ENCODE results near the gene CCDC195.

DNA sequence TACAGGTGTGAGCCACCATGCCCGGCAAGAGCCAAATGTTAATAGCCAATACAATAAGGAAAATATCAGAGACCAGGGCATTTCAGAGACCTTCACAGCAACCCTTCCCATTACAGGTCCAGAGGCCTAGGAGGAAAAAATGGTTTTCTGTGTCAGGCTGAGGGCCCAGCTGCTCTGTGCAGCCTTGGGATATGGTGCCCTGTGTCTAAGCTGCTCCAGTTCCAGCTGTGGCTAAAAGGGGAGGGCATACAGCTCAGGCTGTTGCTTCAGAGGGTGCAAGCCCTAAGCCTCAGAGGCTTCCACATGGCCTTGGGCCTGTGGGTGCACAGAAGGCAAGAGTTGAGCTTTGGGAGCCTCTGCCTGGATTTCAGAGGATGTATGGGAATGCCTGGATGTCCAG is 20.1 kb upstream of the CCDC195 start:
- TF ChIP-seq, protein P1, sequence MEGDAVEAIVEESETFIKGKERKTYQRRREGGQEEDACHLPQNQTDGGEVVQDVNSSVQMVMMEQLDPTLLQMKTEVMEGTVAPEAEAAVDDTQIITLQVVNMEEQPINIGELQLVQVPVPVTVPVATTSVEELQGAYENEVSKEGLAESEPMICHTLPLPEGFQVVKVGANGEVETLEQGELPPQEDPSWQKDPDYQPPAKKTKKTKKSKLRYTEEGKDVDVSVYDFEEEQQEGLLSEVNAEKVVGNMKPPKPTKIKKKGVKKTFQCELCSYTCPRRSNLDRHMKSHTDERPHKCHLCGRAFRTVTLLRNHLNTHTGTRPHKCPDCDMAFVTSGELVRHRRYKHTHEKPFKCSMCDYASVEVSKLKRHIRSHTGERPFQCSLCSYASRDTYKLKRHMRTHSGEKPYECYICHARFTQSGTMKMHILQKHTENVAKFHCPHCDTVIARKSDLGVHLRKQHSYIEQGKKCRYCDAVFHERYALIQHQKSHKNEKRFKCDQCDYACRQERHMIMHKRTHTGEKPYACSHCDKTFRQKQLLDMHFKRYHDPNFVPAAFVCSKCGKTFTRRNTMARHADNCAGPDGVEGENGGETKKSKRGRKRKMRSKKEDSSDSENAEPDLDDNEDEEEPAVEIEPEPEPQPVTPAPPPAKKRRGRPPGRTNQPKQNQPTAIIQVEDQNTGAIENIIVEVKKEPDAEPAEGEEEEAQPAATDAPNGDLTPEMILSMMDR (conservative IDR thresholded peaks at IDR 0.05), result no peak
- TF ChIP-seq ZFX (IDR thresholded peaks at IDR 0.05), result no peak

Data from C4-2B (cell line).